Superior temporal gyrus (tissue), 1 donor: ENCODE measurements around the gene FUBP3.
A peak's percentile ranks its signal among the peaks of the same experiment; 100 is the strongest.

Source experiments
- DNase-seq: peaks from one replicate; pipeline ENCODE4 v3.0.0-alpha.2; 2016; ENCODE audit errors: extremely low spot score

The FUBP3 gene

DNA sequence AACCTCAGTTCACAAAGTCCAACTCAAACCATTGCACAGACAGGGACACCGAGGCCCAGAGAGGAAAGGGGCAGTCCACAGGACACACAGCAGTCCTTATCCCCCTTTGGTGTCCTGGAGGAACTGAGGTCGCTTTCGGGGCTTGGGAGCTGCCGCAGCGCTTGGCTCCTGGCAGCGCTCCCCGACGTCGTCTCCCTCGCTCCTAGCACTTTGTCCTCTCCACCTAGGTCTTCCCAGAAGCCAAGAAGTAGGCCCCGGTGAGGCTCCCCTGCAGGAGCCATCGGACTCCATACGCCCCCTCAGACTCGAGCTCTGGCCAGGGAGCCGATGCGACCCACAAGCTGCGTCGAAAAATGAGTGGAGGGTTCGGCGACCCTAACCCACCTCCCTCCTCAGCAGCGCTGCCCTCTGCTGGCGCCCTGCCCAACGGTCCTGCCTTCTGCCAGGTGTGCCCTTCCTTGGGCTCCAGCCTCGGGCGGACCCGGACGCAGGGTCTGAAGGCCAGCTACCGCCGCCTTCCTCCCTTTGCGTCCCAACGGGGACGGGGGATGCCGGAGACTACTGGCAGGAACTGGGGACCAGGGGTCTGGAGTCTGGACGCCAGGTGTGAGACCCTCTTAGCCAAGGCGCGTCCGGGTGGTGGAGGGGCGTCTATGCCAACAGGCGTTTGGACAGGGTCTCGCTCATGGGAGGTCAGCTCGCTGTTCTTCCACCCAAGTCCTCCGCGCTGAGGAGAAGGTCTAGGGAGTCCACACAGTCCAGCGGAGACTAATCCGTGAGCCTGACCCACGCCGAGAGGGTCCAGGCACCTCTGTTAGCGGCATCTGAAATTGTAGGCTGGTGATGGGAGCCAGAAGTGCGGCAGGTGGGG, 83.0 kb downstream of the FUBP3 start:
- no peak for DNase-seq

DNA sequence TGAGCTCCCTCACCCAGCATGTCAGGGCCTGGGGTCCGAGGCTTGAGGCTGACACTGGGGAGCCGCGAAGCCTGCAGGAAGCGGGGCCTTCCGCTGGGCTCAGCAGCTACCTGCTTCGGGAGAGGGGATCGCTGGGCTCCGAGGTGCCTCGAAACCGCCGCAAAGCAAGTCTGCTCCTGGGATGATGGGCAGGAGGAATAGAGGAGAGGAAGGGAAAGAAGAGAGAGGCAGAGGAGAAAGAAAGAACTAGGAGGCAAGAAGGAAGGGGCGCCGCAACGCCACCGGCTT, 83.5 kb downstream of the FUBP3 start:
- no peak for DNase-seq

DNA sequence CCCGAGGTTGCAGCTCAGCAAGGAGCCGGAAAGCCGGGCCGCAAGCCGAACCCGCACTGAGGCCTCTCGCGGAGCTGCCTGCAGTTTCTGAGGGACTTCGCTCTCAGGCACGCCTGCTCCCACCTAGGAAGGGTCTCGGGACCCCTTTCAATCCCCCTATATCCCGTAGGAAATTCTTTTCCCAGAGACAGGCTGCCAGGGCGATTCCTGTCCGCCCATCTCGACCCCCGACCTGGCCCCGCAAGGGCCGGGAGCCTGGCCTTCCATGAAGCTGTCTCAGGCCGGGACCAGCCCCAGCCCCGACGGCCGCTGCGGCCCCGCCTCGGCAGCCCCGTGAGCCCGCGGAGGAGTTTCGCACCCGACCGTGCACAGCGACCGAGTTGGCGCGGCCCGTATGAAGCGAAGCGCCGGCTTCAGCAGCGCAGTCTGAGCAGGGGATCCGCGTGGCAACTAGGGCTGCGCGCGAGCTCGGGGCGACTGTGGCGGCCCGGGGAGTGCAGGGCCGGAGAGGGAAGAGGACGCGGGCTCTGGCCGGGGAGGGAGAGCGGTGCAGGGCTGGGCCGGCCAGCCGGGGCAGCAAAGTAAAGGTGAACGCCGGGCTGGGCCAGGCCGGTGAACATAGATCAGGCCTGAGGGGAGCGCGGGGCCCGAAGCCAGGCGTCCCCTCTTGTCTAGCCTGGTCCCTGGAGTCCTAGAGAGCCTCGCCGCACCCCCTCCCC, 84.0 kb downstream of the FUBP3 start:
- no peak for DNase-seq

DNA sequence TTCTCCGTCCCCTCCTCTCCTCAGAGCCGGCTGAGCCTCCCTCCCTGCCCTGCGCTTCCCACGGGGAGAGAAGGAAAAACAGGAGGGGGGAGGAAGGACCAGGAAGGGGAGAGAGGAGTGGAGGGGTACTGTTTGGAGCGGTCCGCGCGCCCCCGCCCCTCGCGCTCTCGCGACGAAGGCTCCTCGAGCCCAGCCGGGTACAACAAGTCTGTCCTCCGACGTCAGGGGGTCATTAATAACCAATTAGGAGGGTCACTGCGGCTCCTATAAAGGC, 84.5 kb downstream of the FUBP3 start:
- no peak for DNase-seq

DNA sequence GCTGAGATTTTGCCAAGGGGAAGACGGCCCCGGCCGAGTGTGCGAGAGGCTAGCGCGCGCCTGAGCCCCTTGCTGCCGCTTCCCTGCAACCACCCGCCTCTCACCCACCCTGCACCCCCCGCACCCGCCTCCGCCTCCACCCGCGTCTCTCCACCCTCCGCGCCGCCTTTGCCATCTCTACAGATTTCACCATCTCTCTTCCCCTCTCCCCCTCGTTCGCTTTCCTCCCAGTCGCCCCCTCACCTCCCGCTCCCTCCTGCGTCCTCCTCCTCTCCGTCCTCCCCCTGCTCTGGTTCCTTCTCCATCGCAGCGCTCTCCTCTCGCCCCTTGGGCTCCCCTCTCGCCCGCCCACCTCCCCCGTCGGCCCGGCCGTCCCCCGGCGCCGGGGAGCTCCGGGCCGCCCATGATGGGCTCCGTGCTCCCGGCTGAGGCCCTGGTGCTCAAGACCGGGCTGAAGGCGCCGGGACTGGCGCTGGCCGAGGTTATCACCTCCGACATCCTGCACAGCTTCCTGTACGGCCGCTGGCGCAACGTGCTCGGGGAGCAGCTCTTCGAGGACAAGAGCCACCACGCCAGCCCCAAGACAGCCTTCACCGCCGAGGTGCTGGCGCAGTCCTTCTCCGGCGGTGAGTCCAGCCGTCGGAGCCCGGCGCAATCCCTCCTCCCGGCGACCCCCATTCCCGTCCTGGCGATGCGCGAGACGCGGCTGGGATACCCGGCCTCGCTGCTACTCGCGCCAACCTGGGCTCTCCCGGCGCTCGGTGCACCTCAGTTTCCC, 85.1 kb downstream of the FUBP3 start, which contains the start of gene PRDM12:
TSS of gene PRDM12 (plus strand) at position 344 of the 778 bp plus-strand sequence. CDS start at position 404, 60 bp downstream.
- no peak for DNase-seq

DNA sequence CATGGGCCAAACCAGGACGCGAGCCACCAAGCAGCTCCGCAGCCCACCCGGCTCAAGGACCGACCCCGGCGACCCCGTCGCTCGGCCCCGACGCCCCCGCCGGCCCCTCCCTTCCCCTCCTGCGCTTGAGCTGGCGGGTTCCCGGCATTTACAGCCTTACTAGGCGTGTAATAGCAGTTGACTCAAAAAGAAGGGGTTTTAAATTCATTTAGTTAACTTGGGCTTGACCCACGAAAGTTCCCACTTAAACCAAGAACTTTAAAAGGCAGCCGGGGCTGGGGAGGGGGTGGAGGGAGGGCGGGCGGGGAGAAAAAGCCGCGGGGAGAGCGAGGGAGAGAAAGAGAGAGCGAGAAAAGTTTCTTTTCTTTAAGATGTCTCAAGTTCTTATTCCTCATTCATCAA, 85.7 kb downstream of the FUBP3 start:
- DNase-seq: no peak

DNA sequence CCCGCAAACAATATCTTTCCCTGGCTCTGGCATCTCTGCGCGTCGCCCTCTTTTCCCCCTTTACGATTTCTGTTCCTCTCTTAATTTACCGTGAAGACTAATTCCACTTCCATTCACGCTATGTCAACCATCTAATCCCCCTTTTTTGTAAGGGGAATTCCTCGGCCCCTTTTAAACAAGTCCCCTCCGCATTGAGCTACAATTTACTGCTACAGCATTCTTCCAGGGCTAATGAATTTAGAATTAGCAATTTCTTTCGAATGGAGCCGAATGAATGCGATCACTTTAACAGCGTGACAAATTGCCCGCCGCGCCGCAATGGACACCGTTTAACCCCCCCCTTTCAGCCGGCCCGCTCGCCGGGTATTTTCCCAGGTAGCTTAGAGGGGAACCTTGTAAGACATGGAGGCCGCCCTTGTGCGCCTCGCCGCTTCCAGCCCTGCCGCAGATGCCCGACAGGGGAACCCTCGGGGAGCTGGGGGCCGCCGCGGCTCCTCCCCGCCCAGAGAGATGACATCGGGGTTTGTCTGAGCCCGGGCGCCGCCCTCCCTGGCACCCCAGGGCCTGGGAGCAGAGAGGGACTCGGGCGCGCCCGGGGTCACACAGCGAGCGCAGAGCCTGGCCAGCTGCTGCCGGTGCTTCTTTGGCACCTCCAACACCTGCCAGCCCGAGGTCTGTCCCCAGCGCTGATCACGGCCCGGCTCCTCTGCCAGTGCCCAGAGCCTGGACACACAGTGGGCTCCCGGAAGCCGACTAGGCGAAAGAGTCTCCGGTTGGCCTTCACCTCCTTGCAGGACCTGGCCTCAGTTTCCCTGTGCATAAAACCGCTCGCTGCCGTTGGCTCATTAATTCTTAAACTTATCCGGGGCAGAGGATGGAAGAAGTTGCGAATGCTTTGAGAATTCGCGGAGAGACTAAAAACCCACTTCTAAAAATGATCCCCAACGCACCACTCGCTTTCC, 86.3 kb downstream of the FUBP3 start:
- DNase-seq: no peak

DNA sequence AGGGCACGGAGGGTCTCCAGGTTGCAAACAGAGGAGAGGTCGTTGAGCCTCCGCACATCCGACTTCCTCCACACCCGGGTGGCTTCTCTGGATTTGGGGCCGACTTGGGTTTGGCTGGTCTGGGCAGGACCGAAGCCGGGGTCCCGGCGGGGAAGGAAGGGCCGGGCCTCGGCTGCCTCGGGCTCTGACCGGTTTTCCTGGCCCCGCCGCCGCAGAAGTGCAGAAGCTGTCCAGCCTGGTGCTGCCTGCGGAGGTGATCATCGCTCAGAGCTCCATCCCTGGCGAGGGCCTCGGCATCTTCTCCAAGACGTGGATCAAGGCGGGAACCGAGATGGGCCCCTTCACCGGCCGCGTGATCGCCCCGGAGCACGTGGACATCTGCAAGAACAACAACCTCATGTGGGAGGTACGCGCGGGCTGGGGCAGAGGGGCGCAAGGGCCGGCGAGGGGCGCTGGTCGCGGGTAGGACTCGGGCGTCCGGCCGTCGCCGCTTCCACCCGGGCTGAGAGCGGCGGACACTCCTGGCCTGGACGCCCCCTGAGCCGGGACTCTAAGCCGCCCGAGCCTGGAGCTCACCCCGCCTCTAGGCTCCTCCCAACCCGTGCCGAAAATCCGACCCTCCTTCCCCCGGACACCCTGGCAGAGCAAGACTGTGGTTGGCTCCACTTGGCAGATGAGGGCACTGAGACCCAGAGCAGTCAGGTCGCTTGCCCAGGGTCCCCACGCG, 87.2 kb downstream of the FUBP3 start:
- no peak for DNase-seq

DNA sequence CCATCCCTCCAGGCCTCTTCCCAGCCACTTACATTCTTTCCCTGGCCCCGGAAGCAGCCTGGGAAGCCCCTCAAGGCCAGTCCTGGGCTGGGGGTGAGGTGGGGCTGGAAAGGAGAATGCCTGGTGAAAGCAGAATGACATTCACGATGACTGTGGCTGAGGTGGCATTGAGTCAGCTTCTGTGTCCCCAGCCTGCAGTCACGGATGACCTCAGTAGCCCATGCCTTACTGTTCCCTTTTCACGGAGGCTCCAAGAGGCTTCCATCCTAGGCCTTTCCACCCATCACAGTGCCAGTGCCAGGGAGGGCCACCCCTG, 87.7 kb downstream of the FUBP3 start:
- DNase-seq: no peak

DNA sequence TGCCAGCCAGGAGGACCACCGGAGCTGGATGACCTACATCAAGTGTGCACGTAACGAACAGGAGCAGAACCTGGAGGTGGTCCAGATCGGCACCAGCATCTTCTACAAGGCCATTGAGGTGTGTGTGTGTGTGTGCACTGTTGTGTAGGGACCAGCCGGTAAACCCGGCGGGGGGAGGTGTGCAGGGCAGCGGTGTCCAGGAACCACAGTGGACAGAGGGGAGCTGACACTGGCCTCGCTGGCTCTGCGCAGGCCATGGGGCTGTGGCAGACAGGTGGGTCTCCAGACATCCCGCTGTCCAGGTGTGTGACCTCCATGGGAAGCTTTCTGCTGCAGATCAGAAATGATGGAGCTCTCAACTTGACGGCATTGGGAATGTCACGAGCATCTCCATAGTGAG, 88.8 kb downstream of the FUBP3 start:
- DNase-seq: no peak

DNA sequence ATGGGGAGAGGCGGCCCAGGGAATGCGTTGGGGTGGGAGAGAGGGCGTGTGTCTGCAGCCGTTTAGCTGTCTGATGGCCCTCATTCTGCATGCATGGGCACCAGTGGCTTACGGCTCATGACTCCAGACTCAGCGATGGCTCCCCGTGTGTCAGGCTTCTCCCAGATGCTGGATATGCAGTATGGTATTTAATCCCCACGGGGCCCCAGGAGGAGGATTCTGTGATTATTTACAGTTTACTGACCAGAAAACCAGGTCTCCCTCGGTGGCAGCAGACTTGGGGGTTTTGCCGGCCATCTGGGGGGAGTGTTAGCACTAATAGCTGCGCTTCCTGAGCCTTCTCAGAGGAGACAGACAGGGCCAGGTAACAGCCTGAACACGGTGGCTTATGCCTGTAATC, 89.3 kb downstream of the FUBP3 start:
- no peak for DNase-seq

DNA sequence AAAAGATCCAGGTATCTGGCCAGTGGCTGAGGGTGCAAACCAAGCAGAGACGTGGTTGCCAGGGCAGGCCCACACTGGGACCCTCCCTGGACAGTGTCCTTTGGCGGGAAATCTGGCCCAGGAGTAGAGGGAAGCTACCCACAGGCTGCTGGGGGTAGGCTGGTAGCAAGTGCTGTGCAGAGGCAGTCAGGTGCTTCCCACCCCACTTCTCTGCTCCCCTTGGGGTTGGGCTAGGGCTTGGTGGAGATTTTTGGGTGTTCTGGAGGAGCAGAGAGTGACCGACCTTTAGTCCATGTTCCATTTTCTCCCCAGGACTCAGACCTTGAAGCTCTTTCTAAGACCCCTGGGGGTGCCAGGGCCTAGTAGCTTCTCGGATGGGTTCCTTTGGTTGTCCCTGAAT, 90.6 kb downstream of the FUBP3 start:
- DNase-seq: no peak

DNA sequence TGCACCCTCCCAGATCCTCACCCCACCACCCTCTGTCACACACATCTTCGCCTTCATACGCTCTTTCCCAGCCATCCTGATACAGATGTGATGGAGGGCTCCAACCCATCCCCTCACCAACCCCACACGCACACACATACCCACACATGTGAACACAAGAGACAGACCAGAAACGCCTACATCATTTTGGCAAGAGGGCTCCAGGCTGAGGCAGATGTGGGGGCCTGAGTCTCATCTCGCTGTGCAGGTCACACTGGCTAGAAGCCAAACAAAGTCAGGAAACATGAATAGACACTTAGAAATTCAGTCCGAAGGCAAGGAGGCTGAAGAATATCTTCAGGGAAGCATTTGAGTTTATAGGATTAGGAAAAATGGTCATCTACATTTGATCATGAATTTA, 91.3 kb downstream of the FUBP3 start:
- DNase-seq: no peak

DNA sequence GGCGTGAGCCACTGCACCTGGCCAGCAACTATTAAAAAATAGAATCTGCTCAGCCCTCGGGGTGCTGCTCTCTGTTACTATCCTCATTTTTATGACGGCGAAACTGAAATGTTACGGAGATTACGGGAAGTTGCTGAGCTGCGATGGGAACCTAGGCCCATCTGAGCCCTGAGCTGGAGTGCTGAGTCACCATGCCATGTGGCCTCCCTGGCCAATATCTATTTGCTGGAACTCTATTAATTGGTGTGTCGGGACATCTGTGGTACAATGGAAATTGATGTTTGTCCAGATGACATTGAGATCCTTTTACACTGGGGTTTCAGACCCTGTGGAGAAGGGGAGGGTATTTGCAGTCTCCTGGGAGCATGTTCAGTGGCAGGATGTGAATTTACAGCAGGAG, 93.1 kb downstream of the FUBP3 start:
- DNase-seq: no peak

DNA sequence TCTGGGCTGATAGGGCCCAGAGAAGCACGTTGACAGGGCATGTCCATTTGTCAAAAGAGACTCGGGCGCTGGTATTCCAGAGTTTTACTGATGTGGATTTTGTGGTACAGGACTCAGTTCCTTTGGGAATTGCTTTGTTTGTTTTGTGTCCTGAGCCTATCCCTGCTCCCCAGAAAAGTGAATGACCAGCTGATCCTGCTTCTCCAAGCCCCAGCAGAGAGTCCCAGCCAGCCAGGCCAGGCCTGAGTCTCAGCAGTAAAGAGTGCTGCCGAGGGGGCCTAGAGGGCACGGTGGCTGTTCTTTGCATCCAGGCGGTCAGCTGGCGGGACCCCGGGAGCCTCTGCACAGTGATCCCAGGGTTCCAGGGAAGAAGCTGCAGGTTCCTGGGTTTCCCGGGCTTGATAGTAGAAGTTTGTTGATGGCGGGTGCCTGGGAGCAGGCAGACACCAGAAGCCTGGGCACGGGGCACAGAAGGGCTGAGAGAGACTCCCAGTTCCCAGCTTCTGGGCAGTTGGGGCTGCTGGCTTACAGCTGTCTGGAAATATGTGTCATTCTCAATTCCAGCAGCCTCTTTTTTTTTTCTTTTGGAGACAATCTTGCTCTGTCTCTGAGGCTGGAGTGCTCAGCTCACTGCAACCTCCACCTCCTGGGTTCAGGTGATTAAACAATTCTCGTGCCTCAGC, 93.7 kb downstream of the FUBP3 start:
- DNase-seq: no peak

DNA sequence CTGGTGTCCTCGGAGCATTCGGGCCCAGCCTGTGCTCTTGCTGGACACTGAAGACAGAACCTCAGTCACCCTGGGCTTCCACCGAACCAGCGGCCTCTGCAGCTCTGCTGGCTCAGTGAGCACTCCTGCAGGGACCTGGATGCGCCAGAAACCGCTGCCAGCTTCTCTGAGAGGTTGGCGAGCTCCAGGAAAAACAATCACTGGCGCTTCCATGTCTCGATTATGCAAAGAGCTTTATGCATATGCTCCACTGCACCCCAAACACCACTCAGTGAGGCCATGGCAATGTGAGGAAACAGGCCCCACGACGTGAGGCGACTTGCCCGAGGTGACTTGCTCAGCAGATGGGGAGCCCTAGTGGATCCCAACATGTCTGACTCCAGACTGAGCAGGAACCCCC, 96.0 kb downstream of the FUBP3 start:
- DNase-seq: no peak

DNA sequence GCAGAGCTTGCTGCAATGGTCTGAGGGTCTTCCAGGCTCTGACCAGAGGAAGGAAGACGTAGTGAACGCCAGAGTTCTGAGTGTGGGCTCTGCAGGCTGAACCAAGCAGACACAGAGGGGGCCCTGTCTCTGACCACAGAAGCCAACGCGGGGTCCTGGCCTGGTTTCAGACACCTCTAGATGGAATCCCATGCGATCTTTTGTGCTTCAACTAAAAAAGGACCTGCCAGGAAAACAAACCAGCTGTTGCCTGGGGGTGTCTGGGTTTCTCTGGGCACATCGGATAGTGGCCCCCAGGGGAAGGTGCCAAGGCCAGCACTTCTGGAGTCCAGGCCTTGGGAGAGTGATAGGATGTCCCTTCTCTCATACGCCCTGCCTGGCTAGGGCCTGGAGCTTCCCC, 97.9 kb downstream of the FUBP3 start:
- DNase-seq: no peak

DNA sequence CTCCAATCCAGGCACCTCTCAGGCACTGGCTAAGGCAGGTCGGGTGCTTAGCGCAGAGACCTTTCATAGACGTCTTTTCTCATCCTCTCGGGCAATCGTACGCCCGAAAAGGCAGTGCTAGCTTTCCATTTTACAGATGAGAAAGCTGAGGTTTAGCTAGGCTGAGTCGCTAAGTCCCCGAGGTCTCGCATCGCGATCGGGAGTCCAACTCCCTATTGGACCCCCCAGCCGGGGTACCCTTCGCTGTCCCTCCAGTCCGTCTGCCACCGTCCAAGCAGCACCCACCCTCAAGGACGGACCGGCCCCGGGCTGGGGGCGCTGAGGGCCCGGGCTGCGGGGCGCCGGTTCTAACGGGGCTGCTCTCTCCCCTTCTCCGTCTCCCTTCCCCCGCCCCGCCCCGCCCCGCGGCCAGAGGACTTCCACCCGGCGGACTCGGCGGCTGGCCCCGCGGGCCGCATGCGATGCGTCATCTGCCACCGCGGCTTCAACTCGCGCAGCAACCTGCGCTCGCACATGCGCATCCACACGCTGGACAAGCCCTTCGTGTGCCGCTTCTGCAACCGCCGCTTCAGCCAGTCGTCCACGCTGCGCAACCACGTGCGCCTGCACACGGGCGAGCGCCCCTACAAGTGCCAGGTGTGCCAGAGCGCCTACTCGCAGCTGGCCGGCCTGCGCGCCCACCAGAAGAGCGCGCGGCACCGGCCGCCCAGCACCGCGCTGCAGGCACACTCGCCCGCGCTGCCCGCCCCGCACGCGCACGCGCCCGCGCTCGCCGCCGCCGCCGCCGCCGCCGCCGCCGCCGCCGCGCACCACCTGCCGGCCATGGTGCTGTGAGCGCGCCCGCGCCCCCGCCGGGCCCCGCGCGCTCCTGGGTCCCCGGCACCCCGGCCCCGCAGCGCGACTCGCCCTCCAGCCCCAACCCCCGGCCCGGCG, 101.7 kb downstream of the FUBP3 start:
- peak; percentile 49 for DNase-seq

DNA sequence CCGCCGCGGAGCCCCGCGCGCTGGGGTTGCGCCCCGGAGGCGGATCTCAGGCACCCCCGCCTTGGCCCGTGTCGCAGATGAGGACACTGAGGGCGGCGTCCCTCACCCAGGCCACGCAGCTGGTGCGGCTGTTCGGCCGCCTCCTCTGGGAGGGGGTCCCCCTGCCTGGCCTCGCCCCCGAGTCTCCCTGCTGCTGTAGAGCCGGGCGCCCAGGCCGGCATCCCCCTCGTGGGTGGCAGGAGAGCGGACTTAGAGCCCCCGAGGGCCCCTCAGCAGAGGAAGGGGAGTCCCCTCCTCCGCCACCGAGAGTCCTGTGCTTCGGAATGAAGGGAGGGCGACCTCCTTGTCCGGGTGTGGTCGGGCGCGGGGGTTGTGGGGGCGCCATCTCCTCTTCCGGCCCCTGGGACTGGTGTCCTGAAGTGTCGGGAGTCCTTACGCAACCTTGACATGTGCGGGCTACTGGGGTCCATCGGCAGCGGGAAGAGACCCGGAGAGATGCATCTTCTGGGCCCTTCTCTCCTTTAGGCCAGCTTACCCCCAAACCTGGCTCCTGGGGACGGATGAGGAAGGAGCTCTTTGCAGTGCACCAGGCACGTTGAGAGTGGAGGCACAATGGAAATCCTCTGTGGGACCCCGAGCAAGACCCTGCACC, 102.5 kb downstream of the FUBP3 start:
- peak; percentile 13 for DNase-seq
